LNCAP (cell line): ENCODE measurements around the gene NAPSA.

Source experiments
- CTCF ChIP-seq: fragments of 450-650 bp; IDR thresholded peaks from 2 replicates; pipeline ENCODE4 v1.5.1; 2017; ENCODE audit warnings: mild to moderate bottlenecking

NAPSA gene

GRCh38 chr19:50349277-50350057 is 16.0 kb downstream of the NAPSA start:
- TF ChIP-seq CTCF, result no peak

- TF ChIP-seq CTCF, result no peak
Observed at GRCh38 chr19:50344661-50345318, 20.6 kb downstream of the NAPSA start.

GRCh38 chr19:50341091-50341564 is 24.3 kb downstream of the NAPSA start:
- TF ChIP-seq CTCF, result no peak

GRCh38 chr19:50340331-50340730 is 25.1 kb downstream of the NAPSA start:
- no peak for TF ChIP-seq CTCF

GRCh38 chr19:50334741-50335421 is 30.6 kb downstream of the NAPSA start:
- TF ChIP-seq CTCF, result no peak

GRCh38 chr19:50333737-50334617 is 31.5 kb downstream of the NAPSA start:
- no peak for TF ChIP-seq CTCF

GRCh38 chr19:50333235-50333736 is 32.2 kb downstream of the NAPSA start:
- TF ChIP-seq CTCF, result no peak
